Mucosa of rectum (tissue), 2 donors: Measurements from ENCODE around the gene PIP5K1C.
A peak's percentile ranks its signal among the peaks of the same experiment; 100 is the strongest.

Experiments used
- H3K27ac ChIP-seq, 2 donors: one replicate each; pipeline ENCODE4 v1.7.0; 2013; ENCODE audit warnings: inconsistent platforms in 2 of 2, low read depth in 2 of 2, low read length in 2 of 2
- H3K27me3 ChIP-seq, 2 donors: one replicate each; pipeline ENCODE4 v1.7.0; 2013; ENCODE audit warnings: low read length in 2 of 2; ENCODE audit not compliant: control insufficient read depth in 2 of 2, insufficient read depth in 2 of 2
- H3K36me3 ChIP-seq, 2 donors: one replicate each; pipeline ENCODE4 v1.7.0; 2013; ENCODE audit warnings: low read length in 2 of 2; ENCODE audit not compliant: control insufficient read depth in 2 of 2, insufficient read depth in 2 of 2
- H3K4me1 ChIP-seq, 2 donors: one replicate each; pipeline ENCODE4 v1.7.0; 2013; ENCODE audit warnings: low read length in 2 of 2, mild to moderate bottlenecking in 1 of 2; ENCODE audit not compliant: control insufficient read depth in 2 of 2, insufficient read depth in 2 of 2
- H3K4me3 ChIP-seq, 2 donors: one replicate each; pipeline ENCODE4 v1.7.0; 2013; ENCODE audit warnings: low read length in 2 of 2
- H3K9ac ChIP-seq, 2 donors: one replicate each; pipeline ENCODE4 v1.7.0; 2013; ENCODE audit warnings: low read length in 2 of 2, low read depth in 1 of 2, mild to moderate bottlenecking in 1 of 2
- H3K9me3 ChIP-seq, 2 donors: one replicate each; pipeline ENCODE4 v1.7.0; 2013; ENCODE audit warnings: low read length in 2 of 2; ENCODE audit not compliant: control insufficient read depth in 2 of 2
- donor health status: healthy.
- donor health status: Normal muscosa, but diverticular disease.

Gene PIP5K1C

DNA sequence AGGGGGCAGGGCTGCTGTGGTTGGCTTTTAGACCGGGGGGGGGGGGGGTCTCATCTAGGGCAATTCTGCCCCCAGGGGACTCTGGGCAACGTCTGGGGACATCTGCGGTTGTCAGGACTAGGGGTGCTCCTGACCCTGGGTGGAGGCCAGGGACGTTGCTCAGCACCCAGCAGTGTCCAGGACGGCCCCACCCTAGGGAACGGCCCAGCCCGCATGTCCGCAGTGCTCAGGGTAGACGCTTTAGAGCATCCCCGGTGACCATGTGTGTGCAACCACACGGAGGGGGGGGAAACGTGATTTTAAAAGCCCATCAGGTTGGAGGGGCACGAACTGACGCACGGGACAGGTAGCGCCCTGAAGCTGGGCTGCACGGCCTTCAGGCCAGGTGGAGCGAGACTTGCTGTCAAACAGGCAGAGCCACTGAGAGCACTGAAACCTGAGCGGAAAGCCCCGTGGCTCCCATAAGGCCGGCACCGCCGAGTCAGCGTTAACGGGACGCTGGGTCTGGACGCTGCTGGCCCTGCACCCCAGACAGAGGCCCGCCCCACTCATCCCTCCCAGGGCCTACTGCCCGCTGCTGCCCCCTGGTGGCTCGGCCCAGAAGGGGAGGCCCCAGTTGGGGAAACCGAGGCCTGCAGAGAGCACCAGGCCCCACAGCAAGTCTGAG, 82.0 kb downstream of the PIP5K1C start:
- Histone ChIP-seq H3K4me1 (peaks cover 0 to 3% of the 10 kb centered on the region in 2 donors), H3K9ac (no peak overlapping the region), H3K36me3 (peaks cover 6 to 10% of the 10 kb centered on the region in 2 donors), H3K27ac (no peak overlapping the region), H3K27me3 (no peaks in the 10 kb centered on the region), H3K9me3 (no peaks in the 10 kb centered on the region), H3K4me3 (no peak overlapping the region)

DNA sequence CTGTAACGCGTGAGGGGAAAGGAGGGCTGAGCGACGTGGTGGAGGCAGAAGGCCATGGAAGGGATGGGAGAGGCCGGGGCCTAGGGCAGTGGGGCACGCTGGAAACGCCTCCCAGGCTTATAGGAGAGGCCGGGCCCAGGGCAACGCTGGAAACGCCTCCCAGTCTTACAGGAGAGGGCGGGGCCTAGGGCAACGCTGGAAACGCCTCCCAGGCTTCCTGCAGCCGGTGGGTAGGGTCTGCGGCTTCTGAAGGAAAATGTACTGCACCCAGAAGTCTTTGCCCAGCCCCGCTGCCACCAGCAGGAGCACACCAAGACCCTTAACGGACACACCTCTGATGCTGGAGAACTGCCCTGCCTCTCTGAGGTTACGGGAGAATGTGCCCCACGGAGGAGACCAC, 82.8 kb downstream of the PIP5K1C start:
- H3K9ac ChIP-seq, result no peak overlapping the region
- peaks cover 0 to 3% of the 10 kb centered on the region in 2 donors for H3K4me1 ChIP-seq
- H3K27ac ChIP-seq, result no peak overlapping the region
- H3K9me3 ChIP-seq, result no peaks in the 10 kb centered on the region
- no peak overlapping the region for H3K4me3 ChIP-seq
- H3K27me3 ChIP-seq, result no peaks in the 10 kb centered on the region
- H3K36me3 ChIP-seq, result peaks cover 2 to 6% of the 10 kb centered on the region in 2 donors

DNA sequence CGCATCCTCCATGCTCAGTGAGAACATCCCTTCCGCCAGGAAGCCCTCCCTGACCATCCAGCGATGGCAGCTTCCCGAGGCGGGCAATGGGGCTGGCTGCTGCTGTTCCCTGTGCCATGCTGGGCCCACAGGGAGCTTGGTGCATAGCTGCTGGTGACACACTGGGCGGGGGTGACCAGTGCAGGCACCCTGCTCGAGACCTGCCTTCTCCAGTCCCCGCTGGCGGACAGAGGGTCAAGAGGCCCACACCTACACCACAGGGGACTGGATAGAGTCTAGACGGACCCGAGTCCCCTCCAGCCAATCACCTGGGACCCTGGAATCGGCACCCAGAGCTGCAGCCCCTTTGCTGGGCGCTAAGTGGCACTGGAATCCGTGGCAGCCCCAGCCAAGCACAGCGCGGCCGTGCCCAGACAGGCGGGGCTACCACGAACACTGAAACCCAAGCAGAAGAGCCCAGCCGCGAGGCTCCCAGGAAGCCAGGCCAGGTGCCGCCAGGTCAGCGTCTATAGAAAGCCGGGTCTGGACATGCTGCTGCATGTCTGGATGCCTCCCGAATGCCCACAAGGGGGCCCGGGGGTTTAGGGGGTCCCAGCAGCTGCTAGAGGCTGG, 84.6 kb downstream of the PIP5K1C start:
- Histone ChIP-seq H3K9ac (no peak overlapping the region), H3K27ac (no peak overlapping the region), H3K9me3 (no peaks in the 10 kb centered on the region), H3K36me3 (peaks cover 13 to 16% of the 10 kb centered on the region in 2 donors), H3K27me3 (no peaks in the 10 kb centered on the region), H3K4me3 (no peak overlapping the region), H3K4me1 (peaks cover 0 to 3% of the 10 kb centered on the region in 2 donors)

DNA sequence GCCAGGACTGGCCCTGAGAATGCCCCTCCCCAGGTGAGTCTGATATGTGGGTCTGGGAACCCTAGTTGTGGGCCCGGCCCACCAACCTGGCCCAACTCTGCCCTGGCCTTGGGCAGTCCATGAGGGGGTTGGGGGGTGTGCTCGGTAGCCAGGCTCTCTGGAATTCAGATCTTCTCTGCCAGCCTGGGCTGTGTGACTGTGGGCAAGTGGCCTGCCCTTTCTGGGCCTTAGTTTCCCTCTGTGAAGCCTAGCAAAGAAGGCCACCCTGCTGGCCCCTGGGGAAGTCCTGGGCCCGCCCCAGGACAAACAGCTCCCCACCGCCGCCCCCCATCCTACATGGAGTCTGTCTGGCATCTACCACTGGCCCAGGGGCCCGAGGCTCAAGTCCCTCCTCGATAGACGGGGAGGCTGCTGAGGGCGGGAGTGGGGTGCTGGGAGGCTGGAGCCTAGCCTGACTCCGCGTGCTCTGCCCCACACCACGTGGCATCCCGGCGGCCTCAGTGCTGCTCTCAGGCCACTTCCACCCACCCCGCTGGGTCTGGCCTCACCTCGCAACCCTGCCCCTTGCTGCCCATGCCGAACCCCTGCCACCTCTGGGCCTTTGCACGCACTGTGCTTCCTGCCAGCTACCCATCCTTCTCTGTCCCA, 85.3 kb downstream of the PIP5K1C start:
- Histone ChIP-seq H3K27ac (no peak overlapping the region), H3K4me1 (peaks cover 0 to 3% of the 10 kb centered on the region in 2 donors), H3K36me3 (peaks cover 13 to 16% of the 10 kb centered on the region in 2 donors), H3K9me3 (no peaks in the 10 kb centered on the region), H3K9ac (no peak overlapping the region), H3K27me3 (no peaks in the 10 kb centered on the region), H3K4me3 (no peak overlapping the region)

DNA sequence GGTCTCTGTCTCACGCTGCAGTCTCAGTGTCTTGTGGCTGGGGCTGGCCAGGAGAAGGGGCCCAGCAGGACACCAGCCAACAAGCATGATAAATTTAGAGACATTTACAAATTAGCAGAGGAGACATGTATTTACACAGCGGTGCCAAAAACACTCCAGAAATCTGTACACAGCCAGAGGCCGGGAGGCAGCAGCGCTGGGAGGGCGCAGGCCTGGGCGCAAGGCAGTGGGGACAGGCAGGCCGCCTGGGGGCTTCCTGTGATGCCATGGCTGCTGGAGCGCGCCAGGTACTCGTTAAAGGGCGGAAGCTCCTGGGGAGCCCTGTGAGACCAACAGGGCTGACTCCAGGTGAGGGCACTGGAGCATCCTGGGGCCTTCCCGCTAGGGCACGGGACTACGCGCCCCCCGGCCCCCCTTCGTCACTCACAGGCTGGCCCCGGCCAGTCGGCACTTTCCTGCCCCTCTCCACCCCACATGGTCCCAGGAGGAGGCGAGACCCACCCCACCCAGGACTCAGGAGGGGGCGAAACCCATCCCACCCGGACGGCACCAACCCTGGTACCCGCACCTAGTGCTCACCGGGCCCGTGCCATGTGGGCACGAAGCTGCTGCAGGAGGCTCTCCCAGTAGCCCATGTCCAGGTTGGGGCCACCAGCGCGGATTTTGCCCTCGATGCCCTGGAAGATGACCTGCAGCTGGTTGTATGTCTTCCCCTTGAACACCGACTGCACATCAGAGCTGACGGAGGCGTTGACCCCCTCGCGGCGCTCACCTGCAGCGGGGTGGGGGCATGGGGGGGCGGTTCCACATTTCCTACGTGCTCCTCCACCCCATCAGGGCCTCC, 86.2 kb downstream of the PIP5K1C start:
- Histone ChIP-seq H3K4me3 (no peak overlapping the region), H3K36me3 (peaks cover 13 to 16% of the 10 kb centered on the region in 2 donors), H3K27ac (no peak overlapping the region)

DNA sequence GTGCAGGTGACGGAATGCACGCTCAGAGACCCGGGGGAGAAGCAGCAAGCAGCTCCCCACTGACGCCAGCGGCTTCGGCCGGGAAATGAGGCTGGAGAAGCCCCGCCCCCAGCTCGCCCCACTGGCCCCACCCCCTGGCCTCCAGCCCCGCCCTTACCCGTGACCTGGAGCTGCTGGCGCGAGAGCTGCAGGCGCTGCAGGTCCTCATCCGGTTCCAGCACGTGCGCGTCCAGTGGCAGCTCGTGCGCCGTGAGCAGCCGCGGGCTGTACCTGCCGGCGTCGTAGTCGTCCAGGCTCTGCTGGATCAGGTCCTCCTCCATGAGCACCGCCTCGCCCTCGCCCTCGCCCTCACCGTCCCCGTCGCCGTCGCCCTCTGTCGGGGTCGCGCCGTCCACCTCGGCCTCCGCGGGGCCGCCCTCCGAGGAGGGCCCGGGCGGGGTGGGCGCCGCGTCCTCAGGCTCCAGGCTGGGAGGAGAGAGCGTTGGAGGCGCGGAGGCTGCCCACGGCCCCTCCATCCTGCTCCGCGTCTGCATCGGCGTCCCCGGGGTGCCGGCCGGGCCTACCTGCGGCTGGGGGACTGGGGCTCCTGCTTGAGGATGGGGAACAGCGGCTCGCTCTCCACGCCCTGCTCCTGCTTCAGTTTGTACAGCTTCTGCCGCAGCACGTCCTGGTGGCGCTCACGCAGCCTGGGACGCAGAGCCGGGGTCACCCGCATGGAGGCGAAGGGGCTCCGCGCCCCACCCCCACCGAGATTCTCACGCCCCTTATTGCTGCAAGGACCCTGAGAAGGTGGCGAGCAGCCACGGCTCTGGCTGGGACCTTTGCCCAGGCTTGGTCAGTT, 87.1 kb downstream of the PIP5K1C start:
- Histone ChIP-seq H3K9me3 (no peaks in the 10 kb centered on the region), H3K36me3 (peaks cover 13 to 16% of the 10 kb centered on the region in 2 donors), H3K27me3 (no peaks in the 10 kb centered on the region), H3K27ac (no peak overlapping the region), H3K4me1 (no peaks in the 10 kb centered on the region), H3K9ac (no peak overlapping the region), H3K4me3 (no peak overlapping the region)

More for the DNA sequence above, 86.2 kb downstream of the PIP5K1C start:
- Histone ChIP-seq H3K9me3 (no peaks in the 10 kb centered on the region), H3K4me1 (peaks cover 0 to 3% of the 10 kb centered on the region in 2 donors), H3K9ac (no peak overlapping the region), H3K27me3 (no peaks in the 10 kb centered on the region)

DNA sequence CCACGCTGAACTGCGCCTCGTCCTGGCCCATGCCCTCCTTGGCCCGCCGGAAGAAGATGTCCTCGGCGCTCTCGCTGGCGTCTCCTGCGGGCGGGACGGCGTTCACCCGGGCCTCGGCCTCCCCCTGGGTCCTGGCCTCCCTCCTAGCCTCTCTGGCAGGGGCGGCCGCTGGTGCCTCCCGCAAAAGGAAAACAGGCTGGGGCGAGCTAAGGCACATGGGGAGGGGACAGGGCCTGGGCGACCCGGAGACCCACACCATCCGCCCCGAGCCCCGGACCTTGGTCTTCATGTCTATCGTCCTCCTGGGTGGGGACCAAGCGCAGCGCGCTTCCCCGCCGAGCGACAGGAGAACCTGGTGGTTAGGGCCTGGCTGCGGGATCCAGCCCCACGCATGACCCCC, 87.9 kb downstream of the PIP5K1C start:
- no peak overlapping the region for H3K4me3 ChIP-seq
- H3K9ac ChIP-seq, result no peak overlapping the region
- no peaks in the 10 kb centered on the region for H3K9me3 ChIP-seq
- peaks cover 13 to 16% of the 10 kb centered on the region in 2 donors for H3K36me3 ChIP-seq
- H3K27me3 ChIP-seq, result no peaks in the 10 kb centered on the region
- no peaks in the 10 kb centered on the region for H3K4me1 ChIP-seq
- peak overlapping the region in 1 of 2 donors; percentile 23 for H3K27ac ChIP-seq

DNA sequence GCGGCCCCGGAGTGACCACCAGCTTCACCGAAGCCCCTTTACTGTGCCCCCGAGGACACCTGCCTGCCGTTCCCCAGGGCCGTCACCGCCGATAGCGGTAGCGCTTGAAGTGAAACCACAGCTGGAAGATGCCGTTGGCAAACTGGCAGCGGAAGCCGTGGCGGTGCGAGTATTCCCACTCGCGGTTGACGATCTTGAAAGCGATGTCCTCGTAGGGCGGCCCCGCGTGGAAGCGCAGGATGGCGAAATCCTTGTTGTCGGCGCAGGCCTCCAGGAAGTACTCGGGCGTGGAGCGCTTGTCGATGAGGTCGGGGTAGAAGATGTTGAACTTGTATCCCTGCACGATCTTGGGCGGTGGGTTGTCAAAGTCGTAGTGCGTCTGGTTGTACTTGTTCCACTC, 88.4 kb downstream of the PIP5K1C start:
- Histone ChIP-seq H3K27ac (no peak overlapping the region), H3K9ac (no peak overlapping the region), H3K36me3 (peaks cover 13 to 16% of the 10 kb centered on the region in 2 donors)

More for the DNA sequence above, 88.4 kb downstream of the PIP5K1C start:
- H3K9me3 ChIP-seq, result no peaks in the 10 kb centered on the region
- no peaks in the 10 kb centered on the region for H3K4me1 ChIP-seq
- H3K27me3 ChIP-seq, result no peaks in the 10 kb centered on the region
- no peak overlapping the region for H3K4me3 ChIP-seq
